ENCODE results near the gene PPIP5K2. TPM values are rescaled to one million over a fixed set of nuclear protein-coding genes. Genes with fewer than 3 reads are reported as not detected.
A peak's percentile ranks its signal among the peaks of the same experiment; 100 is the strongest.

The PPIP5K2 gene
- total RNA-seq, 4 donors from 2014 or later: 23.9 to 64.6 (median 44.4) TPM

DNA sequence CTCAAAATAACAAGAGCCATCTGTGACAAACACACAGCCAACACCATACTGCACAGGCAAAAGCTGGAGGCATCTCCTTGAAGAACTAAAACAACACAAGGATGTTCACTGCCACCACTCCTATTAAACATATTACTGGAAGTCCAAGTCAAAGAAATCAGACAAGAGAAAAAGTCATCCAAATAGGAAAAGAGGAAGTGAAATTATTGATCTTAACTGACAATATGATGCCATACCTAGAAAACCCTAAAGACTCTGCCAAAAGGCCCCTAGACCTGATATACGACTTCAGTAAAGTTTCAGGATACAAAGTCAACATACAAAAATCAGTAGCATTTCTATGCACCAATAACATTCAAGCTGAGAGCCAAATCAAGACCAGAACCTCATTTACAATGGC, 108.5 kb downstream of the PPIP5K2 start:
- H3K4me3 ChIP-seq: no peak overlapping the region
- H3K36me3 ChIP-seq: no peaks in the 10 kb centered on the region
- H3K27ac ChIP-seq: no peak overlapping the region
- H3K4me1 ChIP-seq: no peaks in the 10 kb centered on the region
- no peak for TF ChIP-seq POLR2A (IDR thresholded peaks at IDR 0.05)
- TF ChIP-seq, protein P1, sequence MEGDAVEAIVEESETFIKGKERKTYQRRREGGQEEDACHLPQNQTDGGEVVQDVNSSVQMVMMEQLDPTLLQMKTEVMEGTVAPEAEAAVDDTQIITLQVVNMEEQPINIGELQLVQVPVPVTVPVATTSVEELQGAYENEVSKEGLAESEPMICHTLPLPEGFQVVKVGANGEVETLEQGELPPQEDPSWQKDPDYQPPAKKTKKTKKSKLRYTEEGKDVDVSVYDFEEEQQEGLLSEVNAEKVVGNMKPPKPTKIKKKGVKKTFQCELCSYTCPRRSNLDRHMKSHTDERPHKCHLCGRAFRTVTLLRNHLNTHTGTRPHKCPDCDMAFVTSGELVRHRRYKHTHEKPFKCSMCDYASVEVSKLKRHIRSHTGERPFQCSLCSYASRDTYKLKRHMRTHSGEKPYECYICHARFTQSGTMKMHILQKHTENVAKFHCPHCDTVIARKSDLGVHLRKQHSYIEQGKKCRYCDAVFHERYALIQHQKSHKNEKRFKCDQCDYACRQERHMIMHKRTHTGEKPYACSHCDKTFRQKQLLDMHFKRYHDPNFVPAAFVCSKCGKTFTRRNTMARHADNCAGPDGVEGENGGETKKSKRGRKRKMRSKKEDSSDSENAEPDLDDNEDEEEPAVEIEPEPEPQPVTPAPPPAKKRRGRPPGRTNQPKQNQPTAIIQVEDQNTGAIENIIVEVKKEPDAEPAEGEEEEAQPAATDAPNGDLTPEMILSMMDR (IDR thresholded peaks at IDR 0.05): no peak
- no peak for TF ChIP-seq EP300 (IDR thresholded peaks at IDR 0.05; ENCODE audit: low read depth)
- no peak for TF ChIP-seq POLR2AphosphoS5 (IDR thresholded peaks at IDR 0.05)
- intact Hi-C loops (cut with DNase I; ENCODE audit: low total_unique reads): no loop called here
- 67 to 69% methylated on average over 1 of the region's 1 CpG for WGBS, 2 donors (ENCODE audit: low coverage in 1 of 2)
- no peak for DNase-seq
- no peaks in the 10 kb centered on the region for H3K27me3 ChIP-seq
- in situ Hi-C loops (cut with MboI; ENCODE audit: low pct_ligation_motif_present in 1 of 4, low pct_unique_long_range_greater_than_20kb in 1 of 4, low sequenced_read_pairs in 3 of 4): loop anchor here in 1 of 4 donors (10.0 kb wide), 1 partner anchor 246 kb away; no protein-coding TSS in a partner anchor
- H3K9me3 ChIP-seq: no peaks in the 10 kb centered on the region

DNA sequence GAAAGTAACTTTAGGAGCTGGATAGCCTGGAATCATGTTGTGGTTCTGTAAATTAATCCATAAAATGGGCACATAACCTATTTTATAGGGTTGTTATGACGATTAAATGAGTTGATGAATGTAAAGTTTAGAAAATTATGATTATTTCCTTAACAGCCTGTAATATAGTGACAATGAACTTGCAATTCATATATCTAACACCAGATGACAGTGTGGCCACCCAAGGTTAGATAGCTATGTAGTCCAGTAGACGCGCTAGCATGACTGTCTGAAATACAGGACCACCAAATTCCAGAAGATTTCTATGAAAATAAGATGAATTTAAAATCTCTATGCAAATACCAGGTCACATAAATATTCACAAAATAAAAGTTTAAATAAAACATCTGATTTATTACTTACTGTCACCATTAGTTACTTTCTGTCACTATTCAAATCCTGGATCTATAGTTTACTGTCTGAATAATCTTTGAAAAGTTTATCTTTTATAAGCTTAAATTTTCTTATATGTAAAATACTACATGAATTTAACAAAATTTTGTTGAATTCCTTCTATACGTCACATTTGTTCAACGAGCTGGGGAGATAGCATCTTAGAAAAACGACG, 112.4 kb downstream of the PPIP5K2 start:
- H3K9me3 ChIP-seq: no peaks in the 10 kb centered on the region
- no peaks in the 10 kb centered on the region for H3K27me3 ChIP-seq
- intact Hi-C loops (cut with DNase I; ENCODE audit: low total_unique reads) (loop anchor here (2.0 kb wide), 1 partner anchor 244 kb away; no protein-coding TSS in a partner anchor), in situ Hi-C loops (cut with MboI; ENCODE audit: low pct_ligation_motif_present in 1 of 4, low pct_unique_long_range_greater_than_20kb in 1 of 4, low sequenced_read_pairs in 3 of 4) (loop anchor here in 3 of 4 donors (5.0 to 10.0 kb wide), 2 partner anchors 240 to 242 kb away; no protein-coding TSS in a partner anchor)
- no peak overlapping the region for H3K27ac ChIP-seq
- TF ChIP-seq POLR2A (IDR thresholded peaks at IDR 0.05): no peak
- no peak for TF ChIP-seq POLR2AphosphoS5 (IDR thresholded peaks at IDR 0.05)
- no peak for TF ChIP-seq EP300 (IDR thresholded peaks at IDR 0.05; ENCODE audit: low read depth)
- TF ChIP-seq, protein P1 (IDR thresholded peaks at IDR 0.05): peak; percentile 82 to 93 (median 92)
- 64 to 72% methylated on average over 7 of the region's 7 CpGs for WGBS, 2 donors (ENCODE audit: low coverage in 1 of 2)
- H3K36me3 ChIP-seq: no peaks in the 10 kb centered on the region
- DNase-seq: no peak
- H3K4me1 ChIP-seq: peaks cover 0 to 2% (median 1%) of the 10 kb centered on the region in 4 donors
- no peak overlapping the region for H3K4me3 ChIP-seq

DNA sequence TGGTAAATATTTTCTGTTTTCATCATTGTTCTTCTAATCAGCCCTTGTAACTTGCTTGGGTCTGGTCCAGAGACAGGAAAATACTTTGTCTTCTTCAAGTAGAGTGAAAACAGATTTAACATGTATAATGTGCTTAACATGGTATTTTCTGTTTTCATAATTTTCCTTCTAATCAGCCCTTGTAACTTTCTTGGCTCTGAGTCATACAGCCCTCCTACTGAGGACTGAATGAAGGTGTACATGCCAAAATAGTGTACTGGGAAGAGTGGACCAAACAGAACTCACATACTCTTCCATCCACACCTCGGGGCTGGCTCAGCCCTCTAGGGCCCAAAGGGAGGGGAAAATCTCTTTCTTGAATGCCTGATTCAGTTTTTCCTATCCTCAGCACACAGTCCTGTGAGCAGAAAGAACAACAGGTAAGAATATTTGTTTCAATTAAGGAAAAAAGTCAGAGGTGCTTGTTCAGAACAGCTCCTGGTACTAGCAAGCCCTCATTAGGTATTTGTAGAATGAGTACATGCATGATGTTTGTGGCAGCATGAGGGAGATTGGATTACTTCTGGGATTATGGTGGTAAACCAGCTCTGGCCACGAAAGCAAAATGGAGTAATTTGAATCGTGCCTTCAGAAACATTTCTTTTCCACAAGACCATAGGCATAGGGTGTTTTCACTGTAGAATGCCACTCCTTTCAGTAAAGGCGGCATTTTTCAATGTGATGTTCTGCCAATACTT, 114.3 kb downstream of the PPIP5K2 start:
- H3K4me3 ChIP-seq: no peak overlapping the region
- H3K36me3 ChIP-seq: no peaks in the 10 kb centered on the region
- no peak for TF ChIP-seq EP300 (IDR thresholded peaks at IDR 0.05; ENCODE audit: low read depth)
- TF ChIP-seq, protein P1 (IDR thresholded peaks at IDR 0.05): no peak
- TF ChIP-seq POLR2AphosphoS5 (IDR thresholded peaks at IDR 0.05): no peak
- no peak for TF ChIP-seq POLR2A (IDR thresholded peaks at IDR 0.05)
- no peaks in the 10 kb centered on the region for H3K27me3 ChIP-seq
- in situ Hi-C loops (cut with MboI; ENCODE audit: low pct_ligation_motif_present in 1 of 4, low pct_unique_long_range_greater_than_20kb in 1 of 4, low sequenced_read_pairs in 3 of 4): loop anchor here in 3 of 4 donors (5.0 to 10.0 kb wide), 2 partner anchors 238 to 240 kb away; no protein-coding TSS in a partner anchor
- 77 to 83% methylated on average over 4 of the region's 4 CpGs for WGBS, 2 donors (ENCODE audit: low coverage in 1 of 2)
- no peak for DNase-seq
- intact Hi-C loops (cut with DNase I; ENCODE audit: low total_unique reads): no loop called here
- H3K27ac ChIP-seq: no peak overlapping the region
- peaks cover 8 to 9% of the 10 kb centered on the region in 2 donors for H3K9me3 ChIP-seq
- peaks cover 0 to 11% (median 3%) of the 10 kb centered on the region in 4 donors for H3K4me1 ChIP-seq

DNA sequence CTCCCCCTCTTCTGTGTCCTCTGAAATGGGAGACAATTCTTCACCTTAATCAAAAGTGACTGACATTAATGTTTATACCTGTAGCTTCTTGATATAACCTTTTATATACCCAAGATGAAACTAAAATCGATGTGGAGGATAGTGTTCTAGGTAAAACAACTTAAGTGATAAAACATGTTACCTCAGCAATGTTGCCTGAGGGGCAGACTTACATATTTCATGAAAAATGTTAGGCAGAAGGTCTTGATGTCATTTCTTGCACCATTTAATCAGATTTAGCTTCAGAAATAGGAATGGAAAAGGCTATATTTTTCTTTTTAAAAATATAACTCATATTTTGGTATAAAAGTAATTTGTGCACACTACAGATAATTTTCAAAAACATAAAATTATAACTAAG, 115.8 kb downstream of the PPIP5K2 start:
- intact Hi-C loops (cut with DNase I; ENCODE audit: low total_unique reads) (no loop called here), in situ Hi-C loops (cut with MboI; ENCODE audit: low pct_ligation_motif_present in 1 of 4, low pct_unique_long_range_greater_than_20kb in 1 of 4, low sequenced_read_pairs in 3 of 4) (loop anchor here in 1 of 4 donors (10.0 kb wide), 1 partner anchor 239 kb away; no protein-coding TSS in a partner anchor)
- no peak for DNase-seq
- Histone ChIP-seq H3K4me1 (peaks cover 0 to 11% (median 3%) of the 10 kb centered on the region in 4 donors), H3K9me3 (peaks cover 15 to 19% of the 10 kb centered on the region in 2 donors), H3K27ac (no peak overlapping the region), H3K36me3 (no peaks in the 10 kb centered on the region), H3K27me3 (no peaks in the 10 kb centered on the region), H3K4me3 (no peak overlapping the region)
- WGBS, 2 donors (ENCODE audit: low coverage in 1 of 2): 44 to 50% methylated on average over 1 of the region's 1 CpG
- TF ChIP-seq, protein P1 (IDR thresholded peaks at IDR 0.05): no peak
- TF ChIP-seq POLR2AphosphoS5 (IDR thresholded peaks at IDR 0.05) (no peak), EP300 (IDR thresholded peaks at IDR 0.05; ENCODE audit: low read depth) (no peak), POLR2A (IDR thresholded peaks at IDR 0.05) (no peak)

All from transverse colon (tissue), 4 donors.